GM12878 (cell line): ENCODE results near the gene NXNL1. TPM values are rescaled to one million over a fixed set of nuclear protein-coding genes. Genes with fewer than 3 reads are reported as not detected.

ENCODE experiments used
- CEBPB ChIP-seq, 2 experiments: fragments of 150-350 bp in 1 of 2; IDR thresholded peaks; 2 replicates each; pipeline ENCODE4 v1.6.1; 2012 to 2014; ENCODE audit warnings: low read depth in 2 of 2, low read length in 2 of 2, borderline replicate concordance in 1 of 2, inconsistent platforms in 1 of 2
- DPF2 ChIP-seq: fragments of 450-650 bp; IDR thresholded peaks from 2 replicates; pipeline ENCODE4 v1.6.1; 2017; ENCODE audit warnings: mild to moderate bottlenecking
- ELK1 ChIP-seq: IDR thresholded peaks from 2 replicates; pipeline ENCODE4 v1.6.1; 2012; ENCODE audit warnings: low read depth, low read length, improper control_type of control experiment
- EP300 ChIP-seq, 2 experiments: fragments of 150-350 bp in 1 of 2; IDR thresholded peaks; 2 replicates each; pipeline ENCODE4 v1.6.1; 2011 to 2012; ENCODE audit warnings: low read depth in 2 of 2, low read length in 2 of 2, borderline replicate concordance in 1 of 2, improper control_type of control experiment in 1 of 2, inconsistent platforms in 1 of 2; ENCODE audit not compliant: control insufficient read depth in 1 of 2
- ETV6 ChIP-seq, 2 experiments: fragments of 450-650 bp in 1 of 2; IDR thresholded peaks in 1 of 2; conservative IDR thresholded peaks in 1 of 2; 2 replicates each; pipeline ENCODE4 v1.6.1; 2014; ENCODE audit warnings: antibody characterized with exemption in 1 of 2, borderline replicate concordance in 1 of 2, low read depth in 1 of 2, mild to moderate bottlenecking in 1 of 2, moderate library complexity in 1 of 2
- GABPA ChIP-seq: IDR thresholded peaks from 2 replicates; pipeline ENCODE4 v1.6.1; 2014; ENCODE audit warnings: antibody characterized with exemption, low read depth, mild to moderate bottlenecking, inconsistent platforms
- GATAD2B ChIP-seq: fragments of 450-650 bp; conservative IDR thresholded peaks from 2 replicates; pipeline ENCODE4 v1.6.1; 2017; ENCODE audit warnings: low read depth, mild to moderate bottlenecking, moderate library complexity
- IKZF2 ChIP-seq, 2 experiments: fragments of 450-650 bp; IDR thresholded peaks; 2 replicates each; pipeline ENCODE4 v1.6.1; 2017; ENCODE audit warnings: mild to moderate bottlenecking in 2 of 2, moderate library complexity in 2 of 2
- NR2F1 ChIP-seq: fragments of 450-650 bp; conservative IDR thresholded peaks from 2 replicates; pipeline ENCODE4 v1.6.1; 2017; ENCODE audit warnings: mild to moderate bottlenecking
- POLR2A ChIP-seq: IDR thresholded peaks from 2 replicates; pipeline ENCODE4 v1.6.1; 2011; ENCODE audit warnings: low read depth, mild to moderate bottlenecking, low read length
- RELB ChIP-seq: fragments of 450-650 bp; IDR thresholded peaks from 2 replicates; pipeline ENCODE4 v1.6.1; 2017; ENCODE audit warnings: low read depth, mild to moderate bottlenecking, moderate library complexity
- RUNX3 ChIP-seq: IDR thresholded peaks from 2 replicates; pipeline ENCODE4 v1.6.1; 2012; ENCODE audit warnings: low read length, inconsistent platforms
- TCF12 ChIP-seq: IDR thresholded peaks from 2 replicates; pipeline ENCODE4 v1.6.1; 2011; ENCODE audit warnings: low read depth, mild to moderate bottlenecking, low read length
- ZNF622 ChIP-seq: fragments of 450-650 bp; IDR thresholded peaks from 2 replicates; pipeline ENCODE4 v1.6.1; 2017; ENCODE audit warnings: mild to moderate bottlenecking, inconsistent platforms
- polyA plus RNA-seq, 11 experiments: library from polyadenylated mRNA; depleted of rRNA in 4 of 11; unstranded in 6 of 11; stranded (reverse) in 5 of 11; fragments of >200 nt; fragmentation: Nextera tagmentation in 4 of 11; fragmentation: Illumina TruSeq in 1 of 11; extraction: Ambion mirVana in 4 of 11; extraction: Trizol in 1 of 11; gene quantifications; 1 replicate in 1 of 11; 2 replicates in 10 of 11; pipeline versions ENCODE4 v1.2.1 to v1.2.3, GENCODE V29; 2011 to 2016; ENCODE audit warnings: inconsistent platforms in 2 of 11, missing spikeins in 2 of 11, low read depth in 1 of 11
- total RNA-seq, 4 experiments: library from RNA; depleted of rRNA in 3 of 4; stranded (reverse); fragments of >200 nt in 3 of 4; fragmentation: Illumina TruSeq in 1 of 4; extraction: Trizol in 1 of 4; gene quantifications; 2 replicates each; pipeline versions ENCODE4 v1.2.1 to v1.2.3, GENCODE V29; 2013 to 2021
- TF ChIP-seq, protein P1 (sequence below): fragments of 450-650 bp; IDR thresholded peaks from 2 replicates; pipeline ENCODE4 v1.6.1; 2016; ENCODE audit warnings: mild to moderate bottlenecking, moderate library complexity, borderline replicate concordance

Gene NXNL1
- total and polyA plus RNA-seq, 10 of the 15 experiments (the other 5 are each of a cell fraction or from before 2014, with no cell fraction given), result not detected

- TF ChIP-seq CEBPB (IDR thresholded peaks at IDR 0.05; ENCODE audit: borderline replicate concordance in 1 of 2, low read depth in 2 of 2, low read length in 2 of 2), result no peak
- TF ChIP-seq, protein P1, sequence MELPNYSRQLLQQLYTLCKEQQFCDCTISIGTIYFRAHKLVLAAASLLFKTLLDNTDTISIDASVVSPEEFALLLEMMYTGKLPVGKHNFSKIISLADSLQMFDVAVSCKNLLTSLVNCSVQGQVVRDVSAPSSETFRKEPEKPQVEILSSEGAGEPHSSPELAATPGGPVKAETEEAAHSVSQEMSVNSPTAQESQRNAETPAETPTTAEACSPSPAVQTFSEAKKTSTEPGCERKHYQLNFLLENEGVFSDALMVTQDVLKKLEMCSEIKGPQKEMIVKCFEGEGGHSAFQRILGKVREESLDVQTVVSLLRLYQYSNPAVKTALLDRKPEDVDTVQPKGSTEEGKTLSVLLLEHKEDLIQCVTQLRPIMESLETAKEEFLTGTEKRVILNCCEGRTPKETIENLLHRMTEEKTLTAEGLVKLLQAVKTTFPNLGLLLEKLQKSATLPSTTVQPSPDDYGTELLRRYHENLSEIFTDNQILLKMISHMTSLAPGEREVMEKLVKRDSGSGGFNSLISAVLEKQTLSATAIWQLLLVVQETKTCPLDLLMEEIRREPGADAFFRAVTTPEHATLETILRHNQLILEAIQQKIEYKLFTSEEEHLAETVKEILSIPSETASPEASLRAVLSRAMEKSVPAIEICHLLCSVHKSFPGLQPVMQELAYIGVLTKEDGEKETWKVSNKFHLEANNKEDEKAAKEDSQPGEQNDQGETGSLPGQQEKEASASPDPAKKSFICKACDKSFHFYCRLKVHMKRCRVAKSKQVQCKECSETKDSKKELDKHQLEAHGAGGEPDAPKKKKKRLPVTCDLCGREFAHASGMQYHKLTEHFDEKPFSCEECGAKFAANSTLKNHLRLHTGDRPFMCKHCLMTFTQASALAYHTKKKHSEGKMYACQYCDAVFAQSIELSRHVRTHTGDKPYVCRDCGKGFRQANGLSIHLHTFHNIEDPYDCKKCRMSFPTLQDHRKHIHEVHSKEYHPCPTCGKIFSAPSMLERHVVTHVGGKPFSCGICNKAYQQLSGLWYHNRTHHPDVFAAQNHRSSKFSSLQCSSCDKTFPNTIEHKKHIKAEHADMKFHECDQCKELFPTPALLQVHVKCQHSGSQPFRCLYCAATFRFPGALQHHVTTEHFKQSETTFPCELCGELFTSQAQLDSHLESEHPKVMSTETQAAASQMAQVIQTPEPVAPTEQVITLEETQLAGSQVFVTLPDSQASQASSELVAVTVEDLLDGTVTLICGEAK, result no peak
- no peak for TF ChIP-seq DPF2
- no peak for TF ChIP-seq NR2F1
- no peak for TF ChIP-seq POLR2A
- no peak for TF ChIP-seq ZNF622
- TF ChIP-seq GABPA, result no peak
- TF ChIP-seq EP300 (IDR thresholded peaks at IDR 0.05; ENCODE audit: borderline replicate concordance in 1 of 2, control insufficient read depth in 1 of 2, low read depth in 2 of 2, low read length in 2 of 2), result no peak
- TF ChIP-seq IKZF2 (IDR thresholded peaks at IDR 0.05), result no peak
- TF ChIP-seq RELB, result no peak
- no peak for TF ChIP-seq GATAD2B
- no peak for TF ChIP-seq TCF12
- no peak for TF ChIP-seq ELK1
- TF ChIP-seq ETV6 (conservative IDR thresholded peaks at IDR 0.05 in 1 of 2, IDR thresholded peaks at IDR 0.05 in 1 of 2; ENCODE audit: borderline replicate concordance in 1 of 2, low read depth in 1 of 2), result no peak
- TF ChIP-seq RUNX3, result no peak
Measured at GRCh38 chr19:17431417-17431816, 29.3 kb downstream of the NXNL1 start (continued).
